CD4-positive, CD25-positive, alpha-beta regulatory T cell (primary cell): ENCODE results near the gene MBD3L2. TPM values are rescaled to one million over a fixed set of nuclear protein-coding genes. Genes with fewer than 3 reads are reported as not detected.
"Not testable (repeated sequence)": the region's sequence is repeated elsewhere in the genome, so short reads cannot be mapped to it uniquely, and the experiment has no call there.

Experiments
- ATAC-seq, 2 donors: fragments of 150-1000 bp; cut with Tn5 transposase; one replicate each; pipeline ENCODE4 v1.10.0; 2021; ENCODE audit warnings: low read depth in 2 of 2, moderate number of reproducible peaks in 2 of 2, moderate library complexity in 1 of 2
- DNase-seq, 3 donors: peaks; one replicate each; pipeline versions ENCODE4 v3.0.0 to v3.0.0-alpha.2; 2012 to 2022; ENCODE audit warnings: mixed read lengths in 1 of 3
- H3K27ac ChIP-seq: one replicate; pipeline ENCODE4 v1.7.0; 2013; ENCODE audit warnings: mild to moderate bottlenecking, low read length; ENCODE audit not compliant: insufficient read depth, poor library complexity, severe bottlenecking
- H3K27me3 ChIP-seq: one replicate; pipeline ENCODE4 v1.7.0; 2013; ENCODE audit warnings: low read length; ENCODE audit not compliant: control insufficient read depth, insufficient read depth
- H3K36me3 ChIP-seq: one replicate; pipeline ENCODE4 v1.7.0; 2013; ENCODE audit warnings: mild to moderate bottlenecking, low read length, moderate library complexity; ENCODE audit not compliant: control insufficient read depth, insufficient read depth
- H3K4me1 ChIP-seq: 2 replicates; pipeline ENCODE4 v1.7.0; 2013; ENCODE audit warnings: mild to moderate bottlenecking, low read length; ENCODE audit not compliant: insufficient read depth, control insufficient read depth, poor library complexity, severe bottlenecking
- H3K4me3 ChIP-seq: one replicate; pipeline ENCODE4 v1.7.0; 2013; ENCODE audit warnings: low read depth, mild to moderate bottlenecking, low read length, moderate library complexity
- H3K9me3 ChIP-seq, 2 experiments: 1 replicate in 1 of 2; 2 replicates in 1 of 2; pipeline ENCODE4 v1.7.0; 2013; ENCODE audit warnings: low read length in 2 of 2, mild to moderate bottlenecking in 1 of 2, moderate library complexity in 1 of 2; ENCODE audit not compliant: control insufficient read depth in 2 of 2
- H3K27ac Mint-ChIP-seq, 3 donors: one replicate each; pipeline ENCODE4 v1.8.0; 2020 to 2022; ENCODE audit warnings: mild to moderate bottlenecking in 3 of 3, mixed read lengths in 3 of 3, moderate library complexity in 2 of 3
- H3K27me3 Mint-ChIP-seq: one replicate; pipeline ENCODE4 v1.8.0; 2022; ENCODE audit warnings: mild to moderate bottlenecking, mixed read lengths
- H3K36me3 Mint-ChIP-seq: one replicate; pipeline ENCODE4 v1.8.0; 2020; ENCODE audit warnings: mixed read lengths
- H3K4me1 Mint-ChIP-seq, 4 donors: one replicate each; pipeline ENCODE4 v1.8.0; 2020 to 2022; ENCODE audit warnings: mixed read lengths in 4 of 4, mild to moderate bottlenecking in 1 of 4
- H3K4me3 Mint-ChIP-seq, 4 donors: one replicate each; pipeline ENCODE4 v1.8.0; 2020 to 2022; ENCODE audit warnings: mild to moderate bottlenecking in 4 of 4, mixed read lengths in 4 of 4, moderate library complexity in 3 of 4
- H3K9me3 Mint-ChIP-seq, 7 donors: one replicate each; pipeline ENCODE4 v1.8.0; 2020 to 2022; ENCODE audit warnings: mixed read lengths in 7 of 7, mild to moderate bottlenecking in 3 of 7, moderate library complexity in 2 of 7
- polyA plus RNA-seq, 4 donors: library from polyadenylated mRNA; unstranded; fragments of 300-500 nt; fragmentation: Illumina TruSeq; gene quantifications; one replicate each; pipeline ENCODE4 v1.2.3, GENCODE V29; 2021
- total RNA-seq: library from RNA; stranded (reverse); gene quantifications from one replicate; pipeline ENCODE4 v1.2.3, GENCODE V29; 2022

MBD3L2 gene
- total and polyA plus RNA-seq, 5 donors from 2014 or later, result not detected

GRCh38 chr19:7063764-7064418 is 14.8 kb downstream of the MBD3L2 start:
- Mint-ChIP-seq H3K27me3 (no peaks in the 10 kb centered on the region), H3K4me1 (peaks cover 0 to 3% (median 2%) of the 10 kb centered on the region in 4 donors), H3K36me3 (no peaks in the 10 kb centered on the region), H3K9me3 (peaks cover 0 to 2% (median 0%) of the 10 kb centered on the region in 7 donors), H3K4me3 (no peak overlapping the region), H3K27ac (no peak overlapping the region)
- Histone ChIP-seq H3K4me3 (no peak overlapping the region), H3K9me3 (no peaks in the 10 kb centered on the region), H3K27me3 (no peaks in the 10 kb centered on the region), H3K4me1 (no peaks in the 10 kb centered on the region), H3K36me3 (no peaks in the 10 kb centered on the region), H3K27ac (no peak overlapping the region)
- no peak for DNase-seq
- ATAC-seq, result no peak

GRCh38 chr19:7067122-7067521 is 18.0 kb downstream of the MBD3L2 start:
- H3K36me3 Mint-ChIP-seq, H3K9me3 Mint-ChIP-seq, H3K4me3 ChIP-seq, H3K27me3 ChIP-seq, H3K9me3 ChIP-seq, H3K36me3 ChIP-seq, H3K27ac ChIP-seq, DNase-seq, H3K27me3 Mint-ChIP-seq, H3K27ac Mint-ChIP-seq, ATAC-seq: not testable (repeated sequence)
- peaks cover 0 to 23% (median 11%) of the 10 kb centered on the region in 4 donors for H3K4me1 Mint-ChIP-seq
- peak overlapping the region in 1 of 4 donors; percentile 76 for H3K4me3 Mint-ChIP-seq
- peaks cover 12% of the 10 kb centered on the region for H3K4me1 ChIP-seq

- Histone ChIP-seq H3K27me3 (no peaks in the 10 kb centered on the region), H3K36me3 (peaks cover 14% of the 10 kb centered on the region), H3K4me1 (peaks cover 12% of the 10 kb centered on the region), H3K9me3 (peaks cover 0 to 3% of the 10 kb centered on the region in 2 experiments), H3K4me3 (no peak overlapping the region), H3K27ac (no peak overlapping the region)
- Mint-ChIP-seq H3K4me3 (peak overlapping the region in 2 of 4 donors; percentile 35 to 81), H3K27ac (no peak overlapping the region), H3K4me1 (peaks cover 0 to 29% (median 12%) of the 10 kb centered on the region in 4 donors), H3K36me3 (peaks cover 9% of the 10 kb centered on the region), H3K27me3 (peaks cover 4% of the 10 kb centered on the region), H3K9me3 (peaks cover 0 to 3% (median 0%) of the 10 kb centered on the region in 7 donors)
- DNase-seq, result no peak
- no peak for ATAC-seq
Observed at GRCh38 chr19:7067716-7068115, 18.6 kb downstream of the MBD3L2 start.

- H3K36me3 Mint-ChIP-seq, result peaks cover 14% of the 10 kb centered on the region
- H3K4me1 Mint-ChIP-seq, result peaks cover 0 to 32% (median 13%) of the 10 kb centered on the region in 4 donors
- Histone ChIP-seq H3K9me3 (peaks cover 0 to 3% of the 10 kb centered on the region in 2 experiments), H3K36me3 (peaks cover 23% of the 10 kb centered on the region), H3K27ac (no peak overlapping the region), H3K4me3 (peak overlapping the region; percentile 37), H3K4me1 (peaks cover 12% of the 10 kb centered on the region), H3K27me3 (no peaks in the 10 kb centered on the region)
- H3K27me3 Mint-ChIP-seq, result peaks cover 4% of the 10 kb centered on the region
- no peak for DNase-seq
- H3K27ac Mint-ChIP-seq, result peak overlapping the region in 1 of 3 donors; percentile 98
- no peak for ATAC-seq
- peak overlapping the region; percentile 94 to 99 (median 96) for H3K4me3 Mint-ChIP-seq
- peaks cover 0 to 3% (median 0%) of the 10 kb centered on the region in 7 donors for H3K9me3 Mint-ChIP-seq
Observed at GRCh38 chr19:7068599-7068998, 19.5 kb downstream of the MBD3L2 start.

GRCh38 chr19:7069042-7069903 is 20.2 kb downstream of the MBD3L2 start, which contains the start of gene ZNF557:
TSS of gene ZNF557 (plus strand) at chr19:7069703. CDS start at chr19:7075075, 5,372 bp downstream.
- peaks cover 4% of the 10 kb centered on the region for H3K27me3 Mint-ChIP-seq
- H3K27ac Mint-ChIP-seq, result peak within 1 kb of the TSS; percentile 92 to 98 (median 97)
- H3K36me3 Mint-ChIP-seq, result peaks cover 18% of the 10 kb centered on the region
- Histone ChIP-seq H3K27me3 (no peaks in the 10 kb centered on the region), H3K9me3 (peaks cover 0 to 3% of the 10 kb centered on the region in 2 experiments), H3K27ac (peak within 1 kb of the TSS; percentile 92), H3K4me3 (peak within 1 kb of the TSS; percentile 94), H3K4me1 (peaks cover 12% of the 10 kb centered on the region), H3K36me3 (peaks cover 27% of the 10 kb centered on the region)
- peak; percentile 96 to 98 for ATAC-seq
- H3K4me1 Mint-ChIP-seq, result peaks cover 0 to 35% (median 14%) of the 10 kb centered on the region in 4 donors
- H3K9me3 Mint-ChIP-seq, result peaks cover 0 to 3% (median 0%) of the 10 kb centered on the region in 7 donors
- peak; percentile 97 to 99 (median 99) for DNase-seq
- H3K4me3 Mint-ChIP-seq, result peak within 1 kb of the TSS; percentile 94 to 99 (median 96)

DNA sequence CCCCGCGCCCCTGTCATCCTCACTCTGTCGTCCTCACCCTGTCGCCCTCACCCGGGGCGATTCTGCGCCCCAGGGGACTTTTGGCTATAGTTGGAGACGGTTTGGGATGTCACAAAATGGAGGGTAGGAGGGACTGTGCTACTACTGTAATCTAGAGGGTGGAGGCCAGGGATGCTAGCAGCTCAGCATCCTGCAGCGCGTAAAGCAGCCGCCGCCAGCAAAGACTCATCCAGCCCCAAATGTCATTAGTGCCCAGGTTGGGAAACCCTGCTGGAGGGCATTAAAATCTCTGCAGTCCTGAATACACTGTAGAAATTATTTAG is 20.7 kb downstream of the MBD3L2 start:
- no peaks in the 10 kb centered on the region for H3K27me3 ChIP-seq
- Mint-ChIP-seq H3K4me3 (peak overlapping the region; percentile 94 to 99 (median 96)), H3K27me3 (peaks cover 4% of the 10 kb centered on the region), H3K4me1 (peaks cover 0 to 37% (median 14%) of the 10 kb centered on the region in 4 donors), H3K9me3 (peaks cover 0 to 5% (median 0%) of the 10 kb centered on the region in 7 donors), H3K27ac (peak overlapping the region; percentile 92 to 98 (median 97)), H3K36me3 (peaks cover 21% of the 10 kb centered on the region)
- H3K4me1 ChIP-seq, result peaks cover 12% of the 10 kb centered on the region
- DNase-seq (no peak), ATAC-seq (peak; percentile 0 to 3)
- H3K36me3 ChIP-seq, result peaks cover 32% of the 10 kb centered on the region
- peaks cover 0 to 3% of the 10 kb centered on the region in 2 experiments for H3K9me3 ChIP-seq
- peak overlapping the region; percentile 94 for H3K4me3 ChIP-seq
- H3K27ac ChIP-seq, result peak overlapping the region; percentile 92

DNA sequence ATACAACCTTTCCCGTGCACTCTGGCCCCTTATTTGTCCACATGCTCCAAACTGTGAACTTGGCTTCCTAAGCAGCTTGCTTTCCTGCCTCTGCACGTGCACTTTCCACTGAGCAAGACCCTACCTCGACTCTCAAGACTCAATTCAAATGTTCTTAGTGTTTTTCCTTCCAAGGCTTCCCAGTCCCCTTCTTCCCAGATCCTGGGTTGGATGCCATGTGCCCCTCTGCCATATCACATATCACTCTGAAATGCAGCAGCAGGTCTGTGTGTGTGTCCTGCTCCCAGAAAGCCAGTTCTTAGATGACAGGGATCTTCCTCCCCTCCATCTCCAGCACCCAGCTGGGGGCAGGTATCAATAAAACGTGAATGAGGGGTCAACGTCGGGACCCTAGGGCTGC is 23.4 kb downstream of the MBD3L2 start:
- peaks cover 0 to 39% (median 14%) of the 10 kb centered on the region in 4 donors for H3K4me1 Mint-ChIP-seq

More for the DNA sequence above, 23.4 kb downstream of the MBD3L2 start:
- peaks cover 7% of the 10 kb centered on the region for H3K27me3 Mint-ChIP-seq
- Histone ChIP-seq H3K27ac (no peak overlapping the region), H3K4me1 (peaks cover 12% of the 10 kb centered on the region), H3K9me3 (peaks cover 19 to 25% of the 10 kb centered on the region in 2 experiments), H3K36me3 (peaks cover 59% of the 10 kb centered on the region), H3K4me3 (no peak overlapping the region), H3K27me3 (no peaks in the 10 kb centered on the region)
- H3K9me3 Mint-ChIP-seq, result peaks cover 0 to 24% (median 5%) of the 10 kb centered on the region in 7 donors
- H3K4me3 Mint-ChIP-seq, result peak overlapping the region; percentile 70 to 85 (median 77)
- DNase-seq, result no peak
- peak overlapping the region in 1 of 3 donors; percentile 95 for H3K27ac Mint-ChIP-seq
- H3K36me3 Mint-ChIP-seq, result peaks cover 42% of the 10 kb centered on the region
- ATAC-seq, result no peak
